AG09309 (cell line): ENCODE measurements around the gene KIAA0319L.

Experiments
- DNase-seq: peaks from one replicate; pipeline ENCODE4 v3.0.0-alpha.2; 2010; ENCODE audit warnings: low read depth
- H3K4me3 ChIP-seq: 2 replicates; pipeline ENCODE4 v1.5.1; 2011; ENCODE audit warnings: mild to moderate bottlenecking, low read depth, low read length, moderate library complexity; ENCODE audit not compliant: control insufficient read depth
- CTCF ChIP-seq: IDR thresholded peaks from 2 replicates; pipeline ENCODE4 v1.5.1; 2011; ENCODE audit warnings: mild to moderate bottlenecking, low read depth, low read length, inconsistent platforms; ENCODE audit not compliant: insufficient read depth, control insufficient read depth; ENCODE audit errors: missing control alignments

Gene KIAA0319L

DNA sequence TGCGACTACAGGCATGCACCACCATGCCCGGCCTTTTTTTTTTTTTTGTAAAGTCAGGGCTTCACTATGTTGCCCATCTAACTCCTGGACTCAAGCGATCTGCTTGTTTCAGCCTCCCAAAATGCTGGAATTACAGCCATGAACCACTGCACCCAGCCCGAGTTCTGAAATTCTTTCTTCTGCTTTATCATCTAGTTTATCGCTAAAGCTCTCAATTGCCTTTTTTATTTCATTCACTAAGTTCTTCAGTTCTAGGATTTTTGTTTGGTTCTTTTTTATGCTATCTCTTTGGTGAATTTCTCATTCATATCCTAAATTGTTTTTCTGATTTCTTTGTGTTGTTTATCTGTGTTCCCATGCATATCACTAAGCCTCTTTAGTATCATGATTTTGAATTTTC lies 27.0 kb downstream of the KIAA0319L start:
- no peak for TF ChIP-seq CTCF

DNA sequence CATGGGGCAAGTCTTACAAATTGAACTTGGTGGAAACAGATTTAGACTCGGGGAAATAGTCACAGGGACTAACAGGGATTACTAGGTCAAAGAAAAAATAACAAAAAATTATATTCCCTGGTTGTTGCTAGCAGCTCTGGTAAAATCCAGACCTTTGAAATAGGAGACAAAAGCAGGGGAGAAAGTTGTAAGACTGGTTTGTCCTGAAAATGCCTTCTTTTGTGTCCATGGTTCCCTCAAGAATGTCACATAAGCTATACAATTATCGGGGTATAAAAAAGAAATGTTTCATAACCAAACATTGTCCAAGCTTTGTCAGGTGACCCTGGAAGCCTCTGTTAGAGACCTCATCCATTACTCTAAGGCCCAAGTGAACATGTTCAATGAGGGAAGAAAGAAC lies 33.1 kb downstream of the KIAA0319L start:
- DNase-seq: no peak
- TF ChIP-seq CTCF: no peak
- no peak overlapping the region for H3K4me3 ChIP-seq

More for the DNA sequence above, 27.0 kb downstream of the KIAA0319L start:
- DNase-seq: no peak
- no peak overlapping the region for H3K4me3 ChIP-seq

DNA sequence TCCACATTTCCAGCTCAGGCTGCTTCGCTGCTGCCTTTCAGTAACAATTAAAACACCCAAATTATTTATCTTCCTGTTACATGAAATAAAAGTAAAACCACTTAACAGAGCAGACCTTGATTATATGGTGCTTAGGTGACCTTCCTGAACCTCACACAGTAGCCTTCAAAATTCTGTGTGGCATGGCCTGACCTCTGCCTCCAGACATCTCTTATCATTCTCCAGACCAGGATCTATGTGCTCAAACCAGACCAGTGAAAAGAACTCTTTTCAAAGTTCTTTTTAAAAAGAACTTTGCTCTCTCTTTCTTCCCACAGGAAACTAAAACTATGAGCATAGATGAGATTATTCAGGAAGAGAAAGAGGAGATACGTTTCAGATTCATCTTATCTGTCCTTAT lies 37.8 kb downstream of the KIAA0319L start:
- no peak for TF ChIP-seq CTCF
- no peak for DNase-seq
- H3K4me3 ChIP-seq: no peak overlapping the region

GRCh38 chr1:35518183-35518582 lies 39.0 kb downstream of the KIAA0319L start:
- TF ChIP-seq CTCF: no peak
- no peak overlapping the region for H3K4me3 ChIP-seq
- DNase-seq: no peak

DNA sequence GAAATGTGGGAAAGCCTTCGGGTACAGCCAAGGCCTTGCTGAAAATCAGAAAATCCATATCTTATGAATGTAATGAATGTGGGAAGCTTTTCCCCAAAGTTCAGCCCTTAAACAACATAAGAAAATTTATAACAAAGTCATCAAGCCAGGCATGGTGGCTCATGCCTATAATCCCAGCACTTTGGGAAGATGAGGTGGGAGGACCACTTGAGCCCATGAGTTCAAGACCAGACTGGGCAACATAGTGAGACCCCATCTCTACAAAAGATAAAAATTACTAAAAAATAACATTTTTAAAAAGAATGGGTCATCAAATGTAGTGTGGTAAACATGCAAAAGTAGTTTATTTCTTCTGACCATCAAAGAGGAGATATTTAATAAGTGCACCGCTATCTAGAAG lies 45.9 kb downstream of the KIAA0319L start:
- no peak for DNase-seq
- no peak for TF ChIP-seq CTCF
- H3K4me3 ChIP-seq: no peak overlapping the region

- no peak for TF ChIP-seq CTCF
- no peak overlapping the region for H3K4me3 ChIP-seq
- no peak for DNase-seq
Measured at GRCh38 chr1:35509558-35509957, 47.6 kb downstream of the KIAA0319L start.

DNA sequence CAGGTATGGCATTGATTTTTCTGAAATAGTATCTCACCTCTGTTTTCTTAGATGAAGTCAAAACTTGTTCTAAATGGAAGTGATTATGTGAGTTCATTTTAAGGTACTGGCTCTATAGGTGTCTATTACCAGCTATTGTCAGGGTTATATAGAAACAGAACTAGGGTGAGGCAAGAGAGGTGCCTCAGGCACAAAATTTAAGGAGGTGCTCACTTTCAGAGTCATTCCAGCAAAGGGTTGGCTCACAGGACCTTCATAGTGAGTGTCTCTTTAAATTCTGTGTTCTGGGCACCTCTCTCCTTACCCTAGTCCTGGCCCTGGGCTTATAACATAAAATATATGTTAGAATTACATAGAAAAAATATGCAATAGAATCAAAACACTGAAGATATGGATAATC lies 49.3 kb downstream of the KIAA0319L start:
- DNase-seq: no peak
- TF ChIP-seq CTCF: no peak
- H3K4me3 ChIP-seq: no peak overlapping the region
